SKM-1 (cell line): ENCODE data around the gene CBX7.

Source experiments
- DNase-seq: peaks from one replicate; lab custom pipeline; 2025; ENCODE audit not compliant: unreplicated experiment; lab: John Stamatoyannopoulos, UW

Gene CBX7

GRCh38 chr22:39094717-39095389 is 57.6 kb downstream of the CBX7 start:
- DNase-seq = no peak

- no peak for DNase-seq
These were observed 60.2 kb downstream of the CBX7 start for GRCh38 chr22:39092111-39092862.

GRCh38 chr22:39091126-39092081 is 61.1 kb downstream of the CBX7 start:
- DNase-seq = no peak

- DNase-seq = no peak
These were observed 61.9 kb downstream of the CBX7 start for GRCh38 chr22:39090426-39091064.

- DNase-seq = no peak
These were observed 62.6 kb downstream of the CBX7 start for GRCh38 chr22:39089928-39090327.

- no peak for DNase-seq
These were observed 63.8 kb downstream of the CBX7 start for GRCh38 chr22:39088685-39089032.

- DNase-seq = no peak
These were observed 64.4 kb downstream of the CBX7 start for GRCh38 chr22:39087881-39088684.

- no peak for DNase-seq
These were observed 65.4 kb downstream of the CBX7 start for GRCh38 chr22:39087098-39087497.

- no peak for DNase-seq
These were observed 67.8 kb downstream of the CBX7 start for GRCh38 chr22:39084666-39085065.

GRCh38 chr22:39083212-39084165 is 69.0 kb downstream of the CBX7 start:
- DNase-seq = no peak

GRCh38 chr22:39081598-39081997 is 70.9 kb downstream of the CBX7 start:
- DNase-seq = no peak

- no peak for DNase-seq
These were observed 71.5 kb downstream of the CBX7 start for GRCh38 chr22:39081016-39081415.
